HG02884 (cell line): ENCODE measurements around the gene PFKFB4.

Source experiments
- ATAC-seq: cut with Tn5 transposase; IDR thresholded peaks from one replicate; pipeline ENCODE4 v1.9.1; 2021; ENCODE audit warnings: mild to moderate bottlenecking, moderate library complexity; ENCODE audit not compliant: unreplicated experiment

The PFKFB4 gene

GRCh38 chr3:48585411-48585810 is 28.8 kb upstream of the PFKFB4 start:
- ATAC-seq: no peak

- ATAC-seq: no peak
Measured at GRCh38 chr3:48584836-48585235, 28.2 kb upstream of the PFKFB4 start.

- no peak for ATAC-seq
Measured at GRCh38 chr3:48581621-48582481, 25.2 kb upstream of the PFKFB4 start.

- ATAC-seq: no peak
Measured at GRCh38 chr3:48576647-48577046, 20.0 kb upstream of the PFKFB4 start.

GRCh38 chr3:48575366-48575765 is 18.8 kb upstream of the PFKFB4 start:
- no peak for ATAC-seq

GRCh38 chr3:48573973-48574585 is 17.5 kb upstream of the PFKFB4 start:
- ATAC-seq: no peak

- no peak for ATAC-seq
Measured at GRCh38 chr3:48572517-48572916, 15.9 kb upstream of the PFKFB4 start.

- ATAC-seq: no peak
Measured at GRCh38 chr3:48571938-48572337, 15.3 kb upstream of the PFKFB4 start.

- no peak for ATAC-seq
Measured at GRCh38 chr3:48569808-48570450, 13.3 kb upstream of the PFKFB4 start.

GRCh38 chr3:48569400-48569799 is 12.8 kb upstream of the PFKFB4 start:
- ATAC-seq: no peak

- no peak for ATAC-seq
Measured at GRCh38 chr3:48568476-48568875, 11.9 kb upstream of the PFKFB4 start.

- ATAC-seq: no peak
Measured at GRCh38 chr3:48567500-48567899, 10.9 kb upstream of the PFKFB4 start.

GRCh38 chr3:48567090-48567489 is 10.5 kb upstream of the PFKFB4 start:
- no peak for ATAC-seq

- ATAC-seq: no peak
Measured at GRCh38 chr3:48566401-48566760, 9.8 kb upstream of the PFKFB4 start.

- no peak for ATAC-seq
Measured at GRCh38 chr3:48565591-48566400, 9.2 kb upstream of the PFKFB4 start.

GRCh38 chr3:48565186-48565585 is 8.6 kb upstream of the PFKFB4 start:
- ATAC-seq: no peak

GRCh38 chr3:48564667-48565066 is 8.1 kb upstream of the PFKFB4 start:
- no peak for ATAC-seq

- no peak for ATAC-seq
Measured at GRCh38 chr3:48564022-48564421, 7.4 kb upstream of the PFKFB4 start.

GRCh38 chr3:48563382-48563918 is 6.8 kb upstream of the PFKFB4 start, which contains the start of gene UCN2:
UCN2 (minus strand) TSS chr3:48563781; CDS start chr3:48563124, 657 bp downstream.
- no peak for ATAC-seq

- ATAC-seq: no peak
Measured at GRCh38 chr3:48562367-48563095, 5.9 kb upstream of the PFKFB4 start.
